Bronchial epithelial cell (primary cell): ENCODE measurements around the gene PXT1. TPM values are rescaled to one million over a fixed set of nuclear protein-coding genes. Genes with fewer than 3 reads are reported as not detected.
A peak's percentile ranks its signal among the peaks of the same experiment; 100 is the strongest.
"Not testable (repeated sequence)": the region's sequence is repeated elsewhere in the genome, so short reads cannot be mapped to it uniquely, and the experiment has no call there.

Experiments used
- DNase-seq: peaks from one replicate; pipeline ENCODE4 v3.0.0-alpha.2; 2010; ENCODE audit warnings: low read depth
- FAIRE-seq: peaks from 2 replicates; lab custom pipeline; 2011; peaks lifted over from hg19 to GRCh38; lab: Jason Lieb, UNC
- H3K27me3 ChIP-seq: 2 replicates; pipeline ENCODE4 v1.5.1; 2011; ENCODE audit warnings: low read length; ENCODE audit not compliant: control insufficient read depth, insufficient read depth
- H3K36me3 ChIP-seq: 2 replicates; pipeline ENCODE4 v1.5.1; 2011; ENCODE audit warnings: low read length; ENCODE audit not compliant: control insufficient read depth, insufficient read depth
- H3K4me3 ChIP-seq: 2 replicates; pipeline ENCODE4 v1.5.1; 2011; ENCODE audit warnings: mild to moderate bottlenecking, low read depth, low read length, control low read depth
- CTCF ChIP-seq: IDR thresholded peaks from 2 replicates; pipeline ENCODE4 v1.5.1; 2011; ENCODE audit warnings: mild to moderate bottlenecking, moderate library complexity, low read length, control low read depth, inconsistent platforms; ENCODE audit not compliant: insufficient read depth, severe bottlenecking
- total RNA-seq: library from RNA; depleted of rRNA; stranded (reverse); fragments of >200 nt; gene quantifications from 2 replicates; pipeline ENCODE4 v1.2.1, GENCODE V29; 2014

The PXT1 gene
- total RNA-seq, 1 donor from 2014 or later: not detected

- H3K27me3 ChIP-seq: peaks cover 4% of the 10 kb centered on the region
- TF ChIP-seq CTCF: no peak
- no peak for DNase-seq
- no peak for FAIRE-seq
- no peak overlapping the region for H3K4me3 ChIP-seq
- no peaks in the 10 kb centered on the region for H3K36me3 ChIP-seq
Measured at GRCh38 chr6:36370638-36371037, 72.0 kb downstream of the PXT1 start.

GRCh38 chr6:36368921-36369865, 73.5 kb downstream of the PXT1 start:
- DNase-seq (peak; percentile 72), FAIRE-seq (no peak)
- H3K36me3 ChIP-seq: no peaks in the 10 kb centered on the region
- no peak overlapping the region for H3K4me3 ChIP-seq
- peaks cover 2% of the 10 kb centered on the region for H3K27me3 ChIP-seq
- TF ChIP-seq CTCF: no peak

- FAIRE-seq (no peak), DNase-seq (no peak)
- peaks cover 2% of the 10 kb centered on the region for H3K27me3 ChIP-seq
- TF ChIP-seq CTCF: no peak
- H3K4me3 ChIP-seq: no peak overlapping the region
- H3K36me3 ChIP-seq: no peaks in the 10 kb centered on the region
Measured at GRCh38 chr6:36368421-36368820, 74.2 kb downstream of the PXT1 start.

GRCh38 chr6:36367743-36368142, 74.9 kb downstream of the PXT1 start:
- FAIRE-seq: no peak
- no peak for TF ChIP-seq CTCF
- no peaks in the 10 kb centered on the region for H3K36me3 ChIP-seq

GRCh38 chr6:36364669-36365479, 77.8 kb downstream of the PXT1 start:
- no peaks in the 10 kb centered on the region for H3K36me3 ChIP-seq
- TF ChIP-seq CTCF: no peak
- no peak overlapping the region for H3K4me3 ChIP-seq
- no peak for FAIRE-seq
- H3K27me3 ChIP-seq: no peaks in the 10 kb centered on the region
- peak; percentile 46 for DNase-seq

More at GRCh38 chr6:36367743-36368142, 74.9 kb downstream of the PXT1 start:
- H3K4me3 ChIP-seq: no peak overlapping the region
- H3K27me3 ChIP-seq: no peaks in the 10 kb centered on the region
- DNase-seq: no peak

GRCh38 chr6:36364061-36364635, 78.5 kb downstream of the PXT1 start:
- H3K27me3 ChIP-seq, H3K36me3 ChIP-seq, DNase-seq, FAIRE-seq, H3K4me3 ChIP-seq: not testable (repeated sequence)

- DNase-seq: not testable (repeated sequence)
Measured at GRCh38 chr6:36363371-36363752, 79.3 kb downstream of the PXT1 start.

More at GRCh38 chr6:36363371-36363752, 79.3 kb downstream of the PXT1 start:
- H3K4me3 ChIP-seq, H3K27me3 ChIP-seq, FAIRE-seq, H3K36me3 ChIP-seq: not testable (repeated sequence)
